GM12878 (cell line): Measurements from ENCODE around the gene ACP3. TPM values are rescaled to one million over a fixed set of nuclear protein-coding genes. Genes with fewer than 3 reads are reported as not detected.

Experiments
- ATAC-seq: fragments of 200-7000 bp; cut with Tn5 transposase; 3 replicates; pipeline ENCODE4 v1.9.1; 2020; ENCODE audit warnings: mild to moderate bottlenecking, moderate library complexity
- BruUV-seq: library from RNA; stranded (reverse); fragments of 400-500 nt; replicated peaks from 2 replicates; lab custom pipeline; 2021; lab: Mats Ljungman, UMichigan
- CTCF ChIA-PET: fragments of 300-600 bp; sonication (Branson Sonifier 250); formaldehyde crosslinking; extraction: SDS; loops from one replicate; lab custom pipeline; 2021; ENCODE audit warnings: inconsistent platforms; lab: Yijun Ruan, JAX
- POLR2A ChIA-PET: fragments of 350-600 bp; formaldehyde crosslinking; extraction: SDS; loops from one replicate; lab custom pipeline; 2021; ENCODE audit warnings: inconsistent platforms; lab: Charles Lee
- RAD21 ChIA-PET: fragments of 300-600 bp; sonication (Branson Sonifier 250); formaldehyde crosslinking; loops from one replicate; lab custom pipeline; 2023; ENCODE audit warnings: antibody characterized with exemption; ENCODE audit not compliant: unreplicated experiment; lab: Charles Lee
- SMC1A ChIA-PET: fragments of 300-600 bp; sonication (Branson Sonifier 250); formaldehyde crosslinking; loops from one replicate; lab custom pipeline; 2023; ENCODE audit not compliant: unreplicated experiment, uncharacterized antibody; lab: Charles Lee
- DNase-seq: peaks from one replicate; pipeline ENCODE4 v3.0.0-alpha.2; 2011; ENCODE audit warnings: low read depth, low spot score
- FAIRE-seq: peaks from 3 replicates; lab custom pipeline; 2011; peaks lifted over from hg19 to GRCh38; lab: Jason Lieb, UNC
- H2AFZ ChIP-seq: 2 replicates; pipeline ENCODE4 v1.6.0; 2011; ENCODE audit warnings: low read depth, low read length, control low read depth; ENCODE audit not compliant: control insufficient read depth
- H3K27ac ChIP-seq: 2 replicates; pipeline ENCODE4 v1.5.1; 2011; ENCODE audit warnings: control low read depth; ENCODE audit not compliant: control insufficient read depth, insufficient read depth
- H3K27me3 ChIP-seq, 2 experiments: replicated peaks in 1 of 2; 2 replicates each; pipeline versions ENCODE4 v1.6.0 to v1.6.1; 2011; ENCODE audit warnings: low read length in 1 of 2; ENCODE audit not compliant: control insufficient read depth in 2 of 2, insufficient read depth in 2 of 2
- H3K36me3 ChIP-seq, 2 experiments: 2 replicates each; pipeline ENCODE4 v1.5.1; 2011; ENCODE audit warnings: low read length in 1 of 2; ENCODE audit not compliant: control insufficient read depth in 2 of 2, insufficient read depth in 2 of 2
- H3K4me1 ChIP-seq: 2 replicates; pipeline ENCODE4 v1.6.1; 2011; ENCODE audit warnings: mild to moderate bottlenecking, low read length, moderate library complexity, mixed read lengths; ENCODE audit not compliant: control insufficient read depth, insufficient read depth
- H3K4me2 ChIP-seq: 2 replicates; pipeline ENCODE4 v1.6.0; 2011; ENCODE audit warnings: control low read depth; ENCODE audit not compliant: control insufficient read depth, insufficient read depth
- H3K4me3 ChIP-seq: fragments of 200-600 bp; sonication (generic); 2 replicates; pipeline ENCODE4 v1.5.1; 2016
- H3K79me2 ChIP-seq: 2 replicates; pipeline ENCODE4 v1.6.0; 2011; ENCODE audit warnings: low read length; ENCODE audit not compliant: control insufficient read depth, insufficient read depth
- H3K9ac ChIP-seq: 2 replicates; pipeline ENCODE4 v1.8.0; 2011; ENCODE audit warnings: low read length, control low read depth, mixed read lengths; ENCODE audit not compliant: control insufficient read depth, insufficient read depth
- H3K9me3 ChIP-seq: replicated peaks from 3 replicates; pipeline ENCODE4 v1.5.1; 2011; ENCODE audit warnings: mild to moderate bottlenecking, low read length; ENCODE audit not compliant: control insufficient read depth, insufficient read depth
- H4K20me1 ChIP-seq: 2 replicates; pipeline ENCODE4 v1.6.0; 2011; ENCODE audit not compliant: control insufficient read depth, insufficient read depth
- BRCA1 ChIP-seq: IDR thresholded peaks from 2 replicates; pipeline ENCODE4 v1.6.1; 2011; ENCODE audit warnings: low read depth, low read length, improper control_type of control experiment
- WGBS: methylation state at CpG from one replicate; pipeline ENCODE4 v1.1.6; 2016; ENCODE audit warnings: low lambda C conversion rate; ENCODE audit not compliant: insufficient replicate concordance, insufficient coverage; ENCODE audit errors: missing lambda C conversion rate; 5-methylcytosine and 5-hydroxymethylcytosine counted together
- in situ Hi-C: fragments of 300-500 bp; cut with MboI; formaldehyde crosslinking; loops from 9 replicates; pipeline ENCODE4 v1.14.3; 2018; ENCODE audit warnings: mixed read lengths
- intact Hi-C: fragments of 100-400 bp; cut with micrococcal nuclease; formaldehyde crosslinking; loops from one replicate; pipeline ENCODE4 v1.14.2; 2022; ENCODE audit not compliant: unreplicated experiment
- polyA plus RNA-seq, 11 experiments: library from polyadenylated mRNA; depleted of rRNA in 4 of 11; unstranded in 6 of 11; stranded (reverse) in 5 of 11; fragments of >200 nt; fragmentation: Nextera tagmentation in 4 of 11; fragmentation: Illumina TruSeq in 1 of 11; extraction: Ambion mirVana in 4 of 11; extraction: Trizol in 1 of 11; gene quantifications; 1 replicate in 1 of 11; 2 replicates in 10 of 11; pipeline versions ENCODE4 v1.2.1 to v1.2.3, GENCODE V29; 2011 to 2016; ENCODE audit warnings: inconsistent platforms in 2 of 11, missing spikeins in 2 of 11, low read depth in 1 of 11
- total RNA-seq, 4 experiments: library from RNA; depleted of rRNA in 3 of 4; stranded (reverse); fragments of >200 nt in 3 of 4; fragmentation: Illumina TruSeq in 1 of 4; extraction: Trizol in 1 of 4; gene quantifications; 2 replicates each; pipeline versions ENCODE4 v1.2.1 to v1.2.3, GENCODE V29; 2013 to 2021
- TF ChIP-seq, protein P1 (sequence below): IDR thresholded peaks from 2 replicates; pipeline ENCODE4 v1.6.1; 2012; ENCODE audit warnings: low read depth, low read length, improper control_type of control experiment
- TF ChIP-seq, protein P2 (sequence below), 3 experiments: IDR thresholded peaks in 2 of 3; conservative IDR thresholded peaks in 1 of 3; 2 replicates each; pipeline ENCODE4 v1.5.1; 2011; ENCODE audit warnings: low read depth in 3 of 3, low read length in 3 of 3, mild to moderate bottlenecking in 3 of 3, control low read depth in 2 of 3, moderate library complexity in 2 of 3, inconsistent platforms in 1 of 3, mixed read lengths in 1 of 3; ENCODE audit not compliant: control insufficient read depth in 2 of 3, insufficient read depth in 1 of 3; ENCODE audit errors: extremely low read depth in 1 of 3
- TF ChIP-seq, protein P3 (sequence below): fragments of 450-650 bp; conservative IDR thresholded peaks from 2 replicates; pipeline ENCODE4 v1.6.1; 2017; ENCODE audit warnings: mild to moderate bottlenecking, moderate library complexity

The ACP3 gene
- total and polyA plus RNA-seq, 10 of the 15 experiments (the other 5 are each of a cell fraction or from before 2014, with no cell fraction given) = 0.05 to 0.41 TPM; not detected in 8

DNA sequence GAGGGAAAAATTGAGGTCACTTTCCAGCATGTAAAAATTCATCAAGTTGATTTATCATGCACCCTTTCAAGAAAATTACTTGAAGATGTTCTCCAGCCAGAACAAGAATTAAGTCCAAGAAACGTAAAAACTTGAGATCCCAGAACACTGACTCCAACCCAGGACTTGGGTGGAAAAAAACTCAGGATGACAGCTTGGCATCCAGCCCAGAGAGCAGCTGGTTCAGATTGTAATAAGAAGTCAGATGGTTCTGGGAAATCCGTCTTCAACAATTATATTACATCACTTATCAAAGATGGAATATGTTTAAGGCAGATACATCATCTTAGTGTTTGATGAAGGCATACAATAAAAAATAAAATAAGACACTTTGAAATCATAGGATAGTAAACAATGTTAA is 77.1 kb downstream of the ACP3 start:
- WGBS = 19% methylated on average over 2 of the region's 2 CpGs
- Histone ChIP-seq H3K36me3 (no peaks in the 10 kb centered on the region), H3K9ac (no peak overlapping the region), H3K4me2 (no peak overlapping the region), H3K27me3 (no peaks in the 10 kb centered on the region), H3K9me3 (no peaks in the 10 kb centered on the region; the same call in 2 of the 3 replicates), H3K79me2 (no peaks in the 10 kb centered on the region), H3K4me1 (no peaks in the 10 kb centered on the region), H3K4me3 (no peak overlapping the region), H4K20me1 (no peaks in the 10 kb centered on the region), H3K27ac (no peak overlapping the region), H2AFZ (no peak overlapping the region)
- CTCF ChIA-PET = interaction anchor here (0.6 to 7.9 kb wide), 3 partner anchors 9 to 137 kb away, joined by 3 to 195 read pairs (median 3); no protein-coding TSS in a partner anchor
- FAIRE-seq (no peak), DNase-seq (no peak), ATAC-seq (no peak)
- POLR2A ChIA-PET = no interaction called here
- intact Hi-C loops = loop anchor here (10.0 kb wide), 1 partner anchor 360 kb away; the partner anchor contains the start of gene CPNE4
- no peak for TF ChIP-seq BRCA1
- TF ChIP-seq, protein P1, sequence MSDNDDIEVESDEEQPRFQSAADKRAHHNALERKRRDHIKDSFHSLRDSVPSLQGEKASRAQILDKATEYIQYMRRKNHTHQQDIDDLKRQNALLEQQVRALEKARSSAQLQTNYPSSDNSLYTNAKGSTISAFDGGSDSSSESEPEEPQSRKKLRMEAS = no peak
- TF ChIP-seq, protein P2, sequence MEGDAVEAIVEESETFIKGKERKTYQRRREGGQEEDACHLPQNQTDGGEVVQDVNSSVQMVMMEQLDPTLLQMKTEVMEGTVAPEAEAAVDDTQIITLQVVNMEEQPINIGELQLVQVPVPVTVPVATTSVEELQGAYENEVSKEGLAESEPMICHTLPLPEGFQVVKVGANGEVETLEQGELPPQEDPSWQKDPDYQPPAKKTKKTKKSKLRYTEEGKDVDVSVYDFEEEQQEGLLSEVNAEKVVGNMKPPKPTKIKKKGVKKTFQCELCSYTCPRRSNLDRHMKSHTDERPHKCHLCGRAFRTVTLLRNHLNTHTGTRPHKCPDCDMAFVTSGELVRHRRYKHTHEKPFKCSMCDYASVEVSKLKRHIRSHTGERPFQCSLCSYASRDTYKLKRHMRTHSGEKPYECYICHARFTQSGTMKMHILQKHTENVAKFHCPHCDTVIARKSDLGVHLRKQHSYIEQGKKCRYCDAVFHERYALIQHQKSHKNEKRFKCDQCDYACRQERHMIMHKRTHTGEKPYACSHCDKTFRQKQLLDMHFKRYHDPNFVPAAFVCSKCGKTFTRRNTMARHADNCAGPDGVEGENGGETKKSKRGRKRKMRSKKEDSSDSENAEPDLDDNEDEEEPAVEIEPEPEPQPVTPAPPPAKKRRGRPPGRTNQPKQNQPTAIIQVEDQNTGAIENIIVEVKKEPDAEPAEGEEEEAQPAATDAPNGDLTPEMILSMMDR (IDR thresholded peaks at IDR 0.05 in 2 of 3, conservative IDR thresholded peaks at IDR 0.05 in 1 of 3; ENCODE audit: control insufficient read depth in 2 of 3, extremely low read depth in 1 of 3, insufficient read depth in 1 of 3, low read depth in 3 of 3, low read length in 3 of 3) = no peak
- in situ Hi-C loops = no loop called here
- RAD21 ChIA-PET = no interaction called here
- no TSS peak for BruUV-seq
- SMC1A ChIA-PET = no interaction called here

DNA sequence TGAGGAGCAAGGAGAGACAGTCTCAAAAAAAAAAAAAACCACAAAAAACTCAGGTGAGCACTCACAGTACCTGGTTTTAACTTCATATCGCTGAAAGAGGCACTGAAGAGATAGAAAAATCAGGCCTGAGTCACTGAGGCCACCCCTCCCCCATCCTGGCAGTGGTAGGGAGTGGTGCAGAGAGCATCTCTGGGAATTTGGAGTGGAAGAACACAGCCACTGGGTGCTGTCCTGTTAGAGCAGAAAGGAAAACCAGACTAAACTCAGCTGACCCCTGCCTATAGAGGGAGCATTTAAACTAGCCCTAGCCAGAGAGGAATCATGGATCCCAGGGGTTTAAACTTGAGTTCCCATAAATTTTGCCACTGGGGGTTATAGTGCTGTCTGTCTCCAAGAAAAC is 77.9 kb downstream of the ACP3 start:
- RAD21 ChIA-PET = no interaction called here
- intact Hi-C loops = loop anchor here (10.0 kb wide), 1 partner anchor 360 kb away; the partner anchor contains the start of gene CPNE4
- POLR2A ChIA-PET = no interaction called here
- H3K27me3 ChIP-seq = no peaks in the 10 kb centered on the region
- no peaks in the 10 kb centered on the region for H3K36me3 ChIP-seq
- no peak for FAIRE-seq
- no TSS peak for BruUV-seq
- DNase-seq = no peak
- in situ Hi-C loops = no loop called here
- no peak for ATAC-seq
- no peak overlapping the region for H2AFZ ChIP-seq
- no peak overlapping the region for H3K4me3 ChIP-seq
- no peaks in the 10 kb centered on the region for H4K20me1 ChIP-seq
- H3K9ac ChIP-seq = no peak overlapping the region
- no peaks in the 10 kb centered on the region; the same call in 2 of the 3 replicates for H3K9me3 ChIP-seq
- no peak overlapping the region for H3K27ac ChIP-seq
- no peaks in the 10 kb centered on the region for H3K4me1 ChIP-seq
- WGBS = 77% methylated on average over 1 of the region's 1 CpG
- SMC1A ChIA-PET = no interaction called here
- H3K79me2 ChIP-seq = no peaks in the 10 kb centered on the region
- no peak overlapping the region for H3K4me2 ChIP-seq
- TF ChIP-seq, protein P3, sequence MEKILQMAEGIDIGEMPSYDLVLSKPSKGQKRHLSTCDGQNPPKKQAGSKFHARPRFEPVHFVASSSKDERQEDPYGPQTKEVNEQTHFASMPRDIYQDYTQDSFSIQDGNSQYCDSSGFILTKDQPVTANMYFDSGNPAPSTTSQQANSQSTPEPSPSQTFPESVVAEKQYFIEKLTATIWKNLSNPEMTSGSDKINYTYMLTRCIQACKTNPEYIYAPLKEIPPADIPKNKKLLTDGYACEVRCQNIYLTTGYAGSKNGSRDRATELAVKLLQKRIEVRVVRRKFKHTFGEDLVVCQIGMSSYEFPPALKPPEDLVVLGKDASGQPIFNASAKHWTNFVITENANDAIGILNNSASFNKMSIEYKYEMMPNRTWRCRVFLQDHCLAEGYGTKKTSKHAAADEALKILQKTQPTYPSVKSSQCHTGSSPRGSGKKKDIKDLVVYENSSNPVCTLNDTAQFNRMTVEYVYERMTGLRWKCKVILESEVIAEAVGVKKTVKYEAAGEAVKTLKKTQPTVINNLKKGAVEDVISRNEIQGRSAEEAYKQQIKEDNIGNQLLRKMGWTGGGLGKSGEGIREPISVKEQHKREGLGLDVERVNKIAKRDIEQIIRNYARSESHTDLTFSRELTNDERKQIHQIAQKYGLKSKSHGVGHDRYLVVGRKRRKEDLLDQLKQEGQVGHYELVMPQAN = no peak
- CTCF ChIA-PET = interaction anchor here (7.9 kb wide), 1 partner anchor 43 kb away, joined by 195 read pairs; no protein-coding TSS in a partner anchor
